ENCODE data around the gene CEACAM16. TPM values are rescaled to one million over a fixed set of nuclear protein-coding genes. Genes with fewer than 3 reads are reported as not detected.
"Not testable (repeated sequence)": the region's sequence is repeated elsewhere in the genome, so short reads cannot be mapped to it uniquely, and the experiment has no call there.

Gene CEACAM16
- total RNA-seq, 2 experiments from 2014 or later = not detected

- H3K4me3 ChIP-seq (ENCODE audit: low read depth, low read length, poor library complexity, severe bottlenecking) = no peak overlapping the region
- ChIA-PET POLR2A (interaction anchor here (3.2 kb wide), 1 partner anchor 50 kb away, joined by 8 read pairs; no protein-coding TSS in a partner anchor), CTCF (ENCODE audit: unreplicated experiment) (no interaction called here)
- intact Hi-C loops (cut with micrococcal nuclease; ENCODE audit: unreplicated experiment) = no loop called here
- no peak overlapping the region for H3K27ac ChIP-seq (ENCODE audit: low read depth, low read length, poor library complexity, severe bottlenecking)
- no peak for TF ChIP-seq CTCF (conservative IDR thresholded peaks at IDR 0.05; ENCODE audit: low read length)
- no peak for TF ChIP-seq EZH2phosphoT487 (IDR thresholded peaks at IDR 0.05; ENCODE audit: borderline replicate concordance, low read depth, low read length)
- peaks cover 46% of the 10 kb centered on the region for H3K4me1 ChIP-seq (ENCODE audit: insufficient read depth, low read length, poor library complexity, severe bottlenecking)
- H3K9me2 ChIP-seq (ENCODE audit: insufficient read depth, low read length) = no peaks in the 10 kb centered on the region
- H3K4me2 ChIP-seq (ENCODE audit: low read length) = peak overlapping the region; percentile 5; the same call in 1 of the 2 replicates
- BruUV-seq (replicated peaks) = no TSS peak
- no peak for DNase-seq (ENCODE audit: low spot score)
- no peaks in the 10 kb centered on the region for H3K9me3 ChIP-seq (ENCODE audit: low read length)
- H3K79me2 ChIP-seq (ENCODE audit: insufficient read depth, low read depth, low read length) = no peaks in the 10 kb centered on the region
- no peak overlapping the region for H2AFZ ChIP-seq (ENCODE audit: low read length)
- no peaks in the 10 kb centered on the region for H3K36me3 ChIP-seq (ENCODE audit: insufficient read depth, low read length)
- H4K20me1 ChIP-seq (ENCODE audit: insufficient read depth, low read length) = no peaks in the 10 kb centered on the region
Measured at GRCh38 chr19:44720945-44721344, 22.0 kb downstream of the CEACAM16 start.

- H2AFZ ChIP-seq (ENCODE audit: low read length); H3K9me3 ChIP-seq (ENCODE audit: low read length); BruUV-seq (replicated peaks); H3K9me2 ChIP-seq (ENCODE audit: insufficient read depth, low read length); CTCF ChIA-PET (ENCODE audit: unreplicated experiment); DNase-seq (ENCODE audit: low spot score); H3K4me3 ChIP-seq (ENCODE audit: low read depth, low read length, poor library complexity, severe bottlenecking); H3K27ac ChIP-seq (ENCODE audit: low read depth, low read length, poor library complexity, severe bottlenecking); H3K79me2 ChIP-seq (ENCODE audit: insufficient read depth, low read depth, low read length); intact Hi-C loops (cut with micrococcal nuclease; ENCODE audit: unreplicated experiment); H4K20me1 ChIP-seq (ENCODE audit: insufficient read depth, low read length); H3K36me3 ChIP-seq (ENCODE audit: insufficient read depth, low read length): not testable (repeated sequence)
- Histone ChIP-seq H3K4me2 (ENCODE audit: low read length) (peak overlapping the region; percentile 5; the same call in 1 of the 2 replicates), H3K4me1 (ENCODE audit: insufficient read depth, low read length, poor library complexity, severe bottlenecking) (peaks cover 46% of the 10 kb centered on the region)
- POLR2A ChIA-PET = interaction anchor here (3.2 kb wide), 1 partner anchor 49 kb away, joined by 8 read pairs; no protein-coding TSS in a partner anchor
Measured at GRCh38 chr19:44721369-44721768, 22.4 kb downstream of the CEACAM16 start.

DNA sequence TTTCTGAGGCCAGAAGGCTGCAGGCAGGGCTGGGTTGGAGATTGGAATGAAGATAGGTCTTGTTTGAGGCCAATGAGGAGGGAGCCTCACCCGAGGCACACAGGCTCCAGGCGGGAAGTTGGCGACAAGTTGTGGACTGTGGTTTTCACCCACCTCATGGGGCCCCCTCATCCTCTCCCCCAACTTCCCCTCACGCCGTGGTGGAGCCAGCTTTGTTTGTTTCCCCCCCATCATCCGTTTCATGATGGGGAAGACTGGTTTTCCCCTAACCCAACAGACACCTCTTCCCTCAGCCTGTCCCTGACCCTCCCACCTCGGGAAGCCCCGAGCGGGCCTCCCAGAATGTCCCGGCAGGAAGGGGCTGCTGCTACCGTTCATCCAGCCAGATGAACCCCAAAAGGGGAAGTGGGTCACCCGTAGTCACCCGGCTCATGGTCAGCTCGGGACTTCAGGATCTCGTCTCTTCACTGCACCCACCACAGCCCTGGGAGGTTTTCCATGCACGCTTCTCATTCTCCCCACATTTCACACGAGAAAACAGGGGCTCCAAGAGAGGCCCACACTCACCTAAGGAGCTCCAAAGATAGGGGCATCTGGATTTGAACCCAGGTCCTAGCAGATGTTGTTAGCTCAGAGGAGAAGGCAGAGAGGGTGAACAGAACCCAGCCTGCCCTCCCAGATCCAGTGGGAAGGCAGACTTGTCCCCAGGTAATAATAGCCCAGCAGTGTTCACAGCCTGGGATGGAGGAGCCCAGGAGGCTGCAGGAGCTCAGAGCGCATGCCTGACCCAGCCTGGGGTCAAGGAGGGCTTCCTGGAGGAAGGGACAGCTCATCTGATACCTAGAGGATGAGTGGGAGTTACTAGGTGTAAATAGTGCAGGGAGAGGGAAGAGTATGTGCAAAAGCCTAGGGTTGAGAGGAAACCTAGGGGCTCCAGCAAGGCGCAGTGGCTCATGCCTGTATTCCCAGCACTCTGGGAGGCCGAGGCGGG lies 23.5 kb downstream of the CEACAM16 start:
- DNase-seq (ENCODE audit: low spot score) = peak; percentile 40
- Histone ChIP-seq H3K36me3 (ENCODE audit: insufficient read depth, low read length) (no peaks in the 10 kb centered on the region), H2AFZ (ENCODE audit: low read length) (peak overlapping the region; percentile 92), H3K79me2 (ENCODE audit: insufficient read depth, low read depth, low read length) (no peaks in the 10 kb centered on the region), H3K27ac (ENCODE audit: low read depth, low read length, poor library complexity, severe bottlenecking) (no peak overlapping the region), H3K9me3 (ENCODE audit: low read length) (no peaks in the 10 kb centered on the region), H4K20me1 (ENCODE audit: insufficient read depth, low read length) (no peaks in the 10 kb centered on the region), H3K9me2 (ENCODE audit: insufficient read depth, low read length) (no peaks in the 10 kb centered on the region), H3K4me3 (ENCODE audit: low read depth, low read length, poor library complexity, severe bottlenecking) (peak overlapping the region; percentile 20), H3K4me2 (ENCODE audit: low read length) (peak overlapping the region; percentile 59), H3K4me1 (ENCODE audit: insufficient read depth, low read length, poor library complexity, severe bottlenecking) (peaks cover 46% of the 10 kb centered on the region)
- intact Hi-C loops (cut with micrococcal nuclease; ENCODE audit: unreplicated experiment) = no loop called here
- TF ChIP-seq EZH2phosphoT487 (IDR thresholded peaks at IDR 0.05; ENCODE audit: borderline replicate concordance, low read depth, low read length) (no peak), CTCF (conservative IDR thresholded peaks at IDR 0.05; ENCODE audit: low read length) (no peak)
- no TSS peak for BruUV-seq (replicated peaks)
- POLR2A ChIA-PET = interaction anchor here (3.2 kb wide), 1 partner anchor 48 kb away, joined by 8 read pairs; no protein-coding TSS in a partner anchor
- CTCF ChIA-PET (ENCODE audit: unreplicated experiment) = interaction anchor here (0.6 to 1.0 kb wide), 2 partner anchors 48 to 1735 kb away, joined by 3 read pairs; no protein-coding TSS in a partner anchor

All from OCI-LY7 (cell line).